GM18951 (cell line): ENCODE results near the gene COL15A1.

ENCODE experiments used
- POLR2A ChIP-seq: IDR thresholded peaks from 4 replicates; pipeline ENCODE4 v1.6.1; 2011; ENCODE audit warnings: mild to moderate bottlenecking; ENCODE audit not compliant: insufficient read length, insufficient read depth; ENCODE audit errors: extremely low read depth
- in situ Hi-C: fragments of 300-500 bp; cut with MboI; formaldehyde crosslinking; loops from one replicate; pipeline ENCODE4 v1.12.0; 2022; ENCODE audit warnings: low sequenced_read_pairs, mixed read lengths, inconsistent platforms; ENCODE audit not compliant: unreplicated experiment

COL15A1 gene

GRCh38 chr9:98986866-98987651 lies 43.4 kb downstream of the COL15A1 start:
- TF ChIP-seq POLR2A: no peak
- in situ Hi-C loops: no loop called here

GRCh38 chr9:98989036-98990000 lies 45.6 kb downstream of the COL15A1 start:
- TF ChIP-seq POLR2A: no peak
- in situ Hi-C loops: no loop called here

GRCh38 chr9:98990181-98990870 lies 46.6 kb downstream of the COL15A1 start:
- no peak for TF ChIP-seq POLR2A
- in situ Hi-C loops: loop anchor here (10.0 kb wide), 2 partner anchors 144 to 146 kb away; no protein-coding TSS in a partner anchor

- no peak for TF ChIP-seq POLR2A
- in situ Hi-C loops: loop anchor here (10.0 kb wide), 2 partner anchors 143 to 147 kb away; no protein-coding TSS in a partner anchor
Measured at GRCh38 chr9:98992107-98992884, 48.6 kb downstream of the COL15A1 start.

- in situ Hi-C loops: loop anchor here (10.0 kb wide), 2 partner anchors 142 to 148 kb away; no protein-coding TSS in a partner anchor
Measured at GRCh38 chr9:98992885-98993569, 49.3 kb downstream of the COL15A1 start.

GRCh38 chr9:98993570-98993945 lies 49.9 kb downstream of the COL15A1 start:
- in situ Hi-C loops: loop anchor here (10.0 kb wide), 2 partner anchors 141 to 149 kb away; no protein-coding TSS in a partner anchor
- no peak for TF ChIP-seq POLR2A

More at GRCh38 chr9:98992885-98993569, 49.3 kb downstream of the COL15A1 start:
- TF ChIP-seq POLR2A: no peak

GRCh38 chr9:98994172-98995058 lies 50.7 kb downstream of the COL15A1 start:
- TF ChIP-seq POLR2A: no peak
- in situ Hi-C loops: loop anchor here (10.0 kb wide), 2 partner anchors 140 to 150 kb away; no protein-coding TSS in a partner anchor

GRCh38 chr9:98995059-98995671 lies 51.5 kb downstream of the COL15A1 start:
- TF ChIP-seq POLR2A: no peak
- in situ Hi-C loops: loop anchor here (10.0 kb wide), 2 partner anchors 140 to 150 kb away; no protein-coding TSS in a partner anchor

- in situ Hi-C loops: loop anchor here (10.0 kb wide), 2 partner anchors 139 to 151 kb away; no protein-coding TSS in a partner anchor
- TF ChIP-seq POLR2A: no peak
Measured at GRCh38 chr9:98995971-98996504, 52.3 kb downstream of the COL15A1 start.

- no peak for TF ChIP-seq POLR2A
- in situ Hi-C loops: loop anchor here (10.0 kb wide), 2 partner anchors 137 to 153 kb away; no protein-coding TSS in a partner anchor
Measured at GRCh38 chr9:98997604-98998003, 53.9 kb downstream of the COL15A1 start.
